ENCODE data around the gene JARID2.

Gene JARID2

DNA sequence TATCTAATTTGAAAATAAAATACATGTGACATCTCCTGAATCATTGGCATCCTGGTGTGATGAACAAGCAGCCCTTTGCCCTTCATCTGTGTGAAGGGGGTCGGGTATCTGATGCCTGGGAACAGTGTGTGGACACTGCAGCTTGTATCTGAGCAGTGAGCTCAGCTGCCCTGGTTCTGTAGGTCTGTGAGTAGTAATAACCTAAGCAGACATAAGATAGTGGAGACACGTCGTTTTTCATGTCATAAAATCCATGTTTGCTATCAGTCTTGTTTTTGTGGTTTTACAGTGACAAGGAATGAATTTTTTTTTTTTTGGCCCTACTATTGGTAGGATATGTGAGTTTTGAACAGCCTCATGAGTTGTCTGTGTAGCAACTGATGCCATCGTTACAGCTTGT, 133.0 kb downstream of the JARID2 start:
- TF ChIP-seq EZH2 (IDR thresholded peaks at IDR 0.05; ENCODE audit: borderline replicate concordance, low read length): no peak
- TF ChIP-seq, protein P1, sequence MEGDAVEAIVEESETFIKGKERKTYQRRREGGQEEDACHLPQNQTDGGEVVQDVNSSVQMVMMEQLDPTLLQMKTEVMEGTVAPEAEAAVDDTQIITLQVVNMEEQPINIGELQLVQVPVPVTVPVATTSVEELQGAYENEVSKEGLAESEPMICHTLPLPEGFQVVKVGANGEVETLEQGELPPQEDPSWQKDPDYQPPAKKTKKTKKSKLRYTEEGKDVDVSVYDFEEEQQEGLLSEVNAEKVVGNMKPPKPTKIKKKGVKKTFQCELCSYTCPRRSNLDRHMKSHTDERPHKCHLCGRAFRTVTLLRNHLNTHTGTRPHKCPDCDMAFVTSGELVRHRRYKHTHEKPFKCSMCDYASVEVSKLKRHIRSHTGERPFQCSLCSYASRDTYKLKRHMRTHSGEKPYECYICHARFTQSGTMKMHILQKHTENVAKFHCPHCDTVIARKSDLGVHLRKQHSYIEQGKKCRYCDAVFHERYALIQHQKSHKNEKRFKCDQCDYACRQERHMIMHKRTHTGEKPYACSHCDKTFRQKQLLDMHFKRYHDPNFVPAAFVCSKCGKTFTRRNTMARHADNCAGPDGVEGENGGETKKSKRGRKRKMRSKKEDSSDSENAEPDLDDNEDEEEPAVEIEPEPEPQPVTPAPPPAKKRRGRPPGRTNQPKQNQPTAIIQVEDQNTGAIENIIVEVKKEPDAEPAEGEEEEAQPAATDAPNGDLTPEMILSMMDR (IDR thresholded peaks at IDR 0.05; ENCODE audit: low read length): no peak
- Histone ChIP-seq H3K4me2 (ENCODE audit: low read length) (no peak overlapping the region), H2AFZ (ENCODE audit: low read length) (no peak overlapping the region), H3K27ac (ENCODE audit: low read depth, low read length, poor library complexity, severe bottlenecking) (no peak overlapping the region), H3K9ac (ENCODE audit: low read length) (no peak overlapping the region), H3K4me1 (ENCODE audit: insufficient read depth, low read length, severe bottlenecking) (no peaks in the 10 kb centered on the region), H3K27me3 (ENCODE audit: insufficient read depth, low read length) (no peaks in the 10 kb centered on the region), H3K79me2 (ENCODE audit: insufficient read depth, low read length) (no peaks in the 10 kb centered on the region), H3F3A (ENCODE audit: insufficient read depth, low read length) (no peaks in the 10 kb centered on the region), H3K9me2 (ENCODE audit: low read depth, low read length) (no peaks in the 10 kb centered on the region), H3K9me3 (ENCODE audit: low read length) (no peaks in the 10 kb centered on the region), H4K20me1 (ENCODE audit: insufficient read depth, low read length) (no peaks in the 10 kb centered on the region), H3K4me3 (ENCODE audit: low read depth, low read length, poor library complexity, severe bottlenecking) (no peak overlapping the region), H3K36me3 (ENCODE audit: insufficient read depth, low read length) (no peaks in the 10 kb centered on the region)

DNA sequence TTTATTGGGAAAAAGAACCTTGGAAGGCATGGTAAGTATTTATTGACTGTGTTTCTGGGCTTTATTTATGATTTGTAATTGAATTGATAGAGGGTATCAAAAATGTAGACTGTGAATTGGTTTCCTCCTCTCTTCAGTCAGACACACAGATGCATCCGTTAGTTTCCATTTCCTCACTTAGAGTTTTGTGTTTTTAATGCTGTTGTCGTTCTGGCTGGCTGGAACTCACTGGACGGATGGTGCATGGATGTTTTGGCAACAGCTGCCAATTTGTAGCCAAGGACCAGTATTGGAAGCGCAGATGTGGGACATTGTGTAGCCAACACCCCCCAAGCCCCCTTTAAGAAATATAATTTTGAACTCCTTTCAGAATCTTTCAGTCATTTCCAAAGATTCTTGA, 134.5 kb downstream of the JARID2 start:
- Histone ChIP-seq H3K27ac (ENCODE audit: low read depth, low read length, poor library complexity, severe bottlenecking) (no peak overlapping the region), H3K4me1 (ENCODE audit: insufficient read depth, low read length, severe bottlenecking) (no peaks in the 10 kb centered on the region), H2AFZ (ENCODE audit: low read length) (no peak overlapping the region), H3K36me3 (ENCODE audit: insufficient read depth, low read length) (no peaks in the 10 kb centered on the region), H3K4me2 (ENCODE audit: low read length) (no peak overlapping the region), H3K9me3 (ENCODE audit: low read length) (no peaks in the 10 kb centered on the region), H4K20me1 (ENCODE audit: insufficient read depth, low read length) (0 out of 2 replicates have a peak, but pooled peaks cover 2% of the 10 kb centered on the region), H3F3A (ENCODE audit: insufficient read depth, low read length) (no peaks in the 10 kb centered on the region), H3K27me3 (ENCODE audit: insufficient read depth, low read length) (no peaks in the 10 kb centered on the region), H3K79me2 (ENCODE audit: insufficient read depth, low read length) (no peaks in the 10 kb centered on the region), H3K9ac (ENCODE audit: low read length) (no peak overlapping the region), H3K4me3 (ENCODE audit: low read depth, low read length, poor library complexity, severe bottlenecking) (no peak overlapping the region), H3K9me2 (ENCODE audit: low read depth, low read length) (no peaks in the 10 kb centered on the region)
- TF ChIP-seq, protein P1 (IDR thresholded peaks at IDR 0.05; ENCODE audit: low read length): no peak
- TF ChIP-seq EZH2 (IDR thresholded peaks at IDR 0.05; ENCODE audit: borderline replicate concordance, low read length): no peak

DNA sequence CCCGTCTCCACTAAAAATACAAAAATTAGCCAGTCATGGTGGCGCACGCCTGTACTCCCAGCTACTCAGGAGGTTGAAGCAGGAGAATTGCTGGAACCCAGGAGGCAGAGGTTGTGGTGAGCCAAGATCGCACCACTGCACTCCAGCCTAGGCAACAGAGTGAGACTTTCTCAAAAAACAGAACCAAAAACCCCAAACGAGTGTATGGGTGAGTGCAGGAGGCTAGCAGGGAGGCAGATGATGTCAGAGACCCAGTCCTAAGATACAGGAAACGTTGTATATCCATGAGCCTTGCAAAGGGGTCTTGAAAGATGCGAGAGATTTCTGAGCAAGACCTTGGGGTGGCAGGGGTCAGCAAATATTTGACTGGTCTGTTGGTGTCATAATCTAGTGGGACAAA, 136.2 kb downstream of the JARID2 start:
- H2AFZ ChIP-seq (ENCODE audit: low read length): no peak overlapping the region
- no peaks in the 10 kb centered on the region; the same call in 1 of the 2 replicates for H3K27me3 ChIP-seq (ENCODE audit: insufficient read depth, low read length)
- no peaks in the 10 kb centered on the region for H3K4me1 ChIP-seq (ENCODE audit: insufficient read depth, low read length, severe bottlenecking)
- TF ChIP-seq, protein P1 (IDR thresholded peaks at IDR 0.05; ENCODE audit: low read length): no peak
- TF ChIP-seq EZH2 (IDR thresholded peaks at IDR 0.05; ENCODE audit: borderline replicate concordance, low read length): no peak
- no peaks in the 10 kb centered on the region for H3K36me3 ChIP-seq (ENCODE audit: insufficient read depth, low read length)
- no peak overlapping the region for H3K9ac ChIP-seq (ENCODE audit: low read length)
- H3K4me3 ChIP-seq (ENCODE audit: low read depth, low read length, poor library complexity, severe bottlenecking): no peak overlapping the region
- H3K4me2 ChIP-seq (ENCODE audit: low read length): no peak overlapping the region
- H3K79me2 ChIP-seq (ENCODE audit: insufficient read depth, low read length): no peaks in the 10 kb centered on the region
- H3F3A ChIP-seq (ENCODE audit: insufficient read depth, low read length): no peaks in the 10 kb centered on the region
- H3K9me3 ChIP-seq (ENCODE audit: low read length): no peaks in the 10 kb centered on the region
- peaks cover 5% of the 10 kb centered on the region; the same call in 1 of the 2 replicates for H4K20me1 ChIP-seq (ENCODE audit: insufficient read depth, low read length)
- no peaks in the 10 kb centered on the region for H3K9me2 ChIP-seq (ENCODE audit: low read depth, low read length)
- H3K27ac ChIP-seq (ENCODE audit: low read depth, low read length, poor library complexity, severe bottlenecking): no peak overlapping the region

All from OCI-LY1 (cell line).